GM18526 (cell line): Measurements from ENCODE around the gene SURF2.
A peak's percentile ranks its signal among the peaks of the same experiment; 100 is the strongest.

Experiments
- POLR2A ChIP-seq: IDR thresholded peaks from 3 replicates; pipeline ENCODE4 v1.6.1; 2011; ENCODE audit not compliant: insufficient read length; ENCODE audit errors: extremely low read depth

Gene SURF2

GRCh38 chr9:133356391-133357091 is at the start of gene SURF2, which contains the start of gene SURF1:
TSS of gene SURF2 (plus strand) at chr9:133356550. CDS start at chr9:133356593, 43 bp downstream.
TSS of gene SURF1 (minus strand) at chr9:133356487. CDS start at chr9:133356453, 34 bp downstream.
- TF ChIP-seq POLR2A = peak; percentile 87

GRCh38 chr9:133307301-133307700 is 49.0 kb upstream of the SURF2 start:
- TF ChIP-seq POLR2A = no peak

- no peak for TF ChIP-seq POLR2A
Measured at GRCh38 chr9:133309608-133310007, 46.7 kb upstream of the SURF2 start.

- no peak for TF ChIP-seq POLR2A
Measured at GRCh38 chr9:133315997-133316396, 40.4 kb upstream of the SURF2 start.

- TF ChIP-seq POLR2A = no peak
Measured at GRCh38 chr9:133320421-133320881, 35.9 kb upstream of the SURF2 start.

GRCh38 chr9:133321411-133321935 is 34.9 kb upstream of the SURF2 start:
- TF ChIP-seq POLR2A = no peak

GRCh38 chr9:133322701-133323100 is 33.6 kb upstream of the SURF2 start:
- no peak for TF ChIP-seq POLR2A

- no peak for TF ChIP-seq POLR2A
Measured at GRCh38 chr9:133323211-133323610, 33.1 kb upstream of the SURF2 start.

GRCh38 chr9:133323991-133324703 is 32.2 kb upstream of the SURF2 start:
- no peak for TF ChIP-seq POLR2A

- no peak for TF ChIP-seq POLR2A
Measured at GRCh38 chr9:133327834-133328484, 28.4 kb upstream of the SURF2 start.

GRCh38 chr9:133331221-133331620 is 25.1 kb upstream of the SURF2 start:
- TF ChIP-seq POLR2A = no peak

GRCh38 chr9:133331641-133332380 is 24.5 kb upstream of the SURF2 start:
- no peak for TF ChIP-seq POLR2A

DNA sequence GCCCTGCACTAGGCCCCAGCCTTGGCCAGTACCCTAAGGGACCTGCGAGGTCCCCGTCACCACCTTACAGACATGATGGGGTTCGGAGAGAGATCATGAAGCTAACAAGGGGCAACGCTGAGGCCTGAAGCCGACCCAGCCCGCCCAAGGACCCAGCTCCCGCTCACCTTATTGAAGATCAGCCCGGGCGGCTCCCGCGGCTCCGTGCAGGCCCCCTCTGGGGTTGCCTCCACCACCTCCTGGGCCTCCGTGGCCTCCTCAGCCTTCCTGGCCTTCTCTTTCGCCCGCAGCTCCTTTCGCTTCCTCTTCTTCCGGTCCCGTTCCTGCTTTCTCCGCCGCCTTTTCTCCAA is 24.0 kb upstream of the SURF2 start:
- TF ChIP-seq POLR2A = no peak

- TF ChIP-seq POLR2A = no peak
Measured at GRCh38 chr9:133333011-133333410, 23.3 kb upstream of the SURF2 start.

DNA sequence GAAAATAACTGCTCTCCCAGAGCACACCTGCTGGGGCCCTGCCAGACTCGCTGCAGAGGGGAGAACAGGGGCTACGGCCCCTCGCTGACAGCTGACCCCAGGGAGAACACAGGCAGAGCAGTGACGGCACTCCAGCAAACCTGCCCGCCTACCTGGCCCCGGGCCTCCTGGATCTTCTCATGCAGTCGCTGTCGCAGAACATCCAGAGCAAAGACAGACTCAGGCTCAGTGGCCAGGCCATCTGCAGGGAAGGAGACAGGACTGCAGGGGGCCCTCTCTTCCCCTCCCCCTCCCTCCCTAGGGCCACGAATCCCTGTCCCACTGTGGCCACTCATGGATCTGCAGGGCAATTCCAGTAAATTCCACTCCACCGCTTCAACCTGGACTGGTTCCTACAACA is 22.8 kb upstream of the SURF2 start:
- no peak for TF ChIP-seq POLR2A
